Kidney epithelial cell (primary cell): ENCODE results near the gene SLC13A2. TPM values are rescaled to one million over a fixed set of nuclear protein-coding genes. Genes with fewer than 3 reads are reported as not detected.
"Not testable (repeated sequence)": the region's sequence is repeated elsewhere in the genome, so short reads cannot be mapped to it uniquely, and the experiment has no call there.

Source experiments
- DNase-seq: peaks from one replicate; pipeline ENCODE4 v3.0.0-alpha.2; 2010; ENCODE audit warnings: low read depth
- H3K27me3 ChIP-seq: 2 replicates; pipeline ENCODE4 v1.6.0; 2011; ENCODE audit warnings: low read length; ENCODE audit not compliant: control insufficient read depth, insufficient read depth
- H3K36me3 ChIP-seq: 2 replicates; pipeline ENCODE4 v1.5.1; 2011; ENCODE audit warnings: low read length; ENCODE audit not compliant: control insufficient read depth, insufficient read depth
- H3K4me3 ChIP-seq: 2 replicates; pipeline ENCODE4 v1.5.1; 2011; ENCODE audit warnings: low read depth, mild to moderate bottlenecking, control low read depth, low read length
- CTCF ChIP-seq: IDR thresholded peaks from 2 replicates; pipeline ENCODE4 v1.5.1; 2011; ENCODE audit warnings: mild to moderate bottlenecking, moderate library complexity, low read length, control low read depth, inconsistent platforms; ENCODE audit not compliant: insufficient read depth, poor library complexity, severe bottlenecking
- total RNA-seq: library from RNA; depleted of rRNA; stranded (reverse); fragments of >200 nt; gene quantifications from 2 replicates; pipeline ENCODE4 v1.2.3, GENCODE V29; 2015

SLC13A2 gene
- total RNA-seq, 1 donor from 2014 or later = not detected

- peaks cover 12% of the 10 kb centered on the region for H3K27me3 ChIP-seq
- no peak overlapping the region for H3K4me3 ChIP-seq
- no peak for TF ChIP-seq CTCF
- H3K36me3 ChIP-seq = no peaks in the 10 kb centered on the region
- no peak for DNase-seq
These were observed 47.2 kb downstream of the SLC13A2 start for GRCh38 chr17:28520687-28521086.

- no peak for DNase-seq
- Histone ChIP-seq H3K36me3 (no peaks in the 10 kb centered on the region), H3K4me3 (no peak overlapping the region), H3K27me3 (peaks cover 12% of the 10 kb centered on the region)
- no peak for TF ChIP-seq CTCF
These were observed 48.1 kb downstream of the SLC13A2 start for GRCh38 chr17:28521311-28522085.

- H3K36me3 ChIP-seq, DNase-seq, H3K4me3 ChIP-seq: not testable (repeated sequence)
- peaks cover 12% of the 10 kb centered on the region for H3K27me3 ChIP-seq
These were observed 48.8 kb downstream of the SLC13A2 start for GRCh38 chr17:28522281-28522680.

- peaks cover 10% of the 10 kb centered on the region for H3K27me3 ChIP-seq
- TF ChIP-seq CTCF = no peak
- H3K4me3 ChIP-seq = no peak overlapping the region
- H3K36me3 ChIP-seq = no peaks in the 10 kb centered on the region
- no peak for DNase-seq
These were observed 49.7 kb downstream of the SLC13A2 start for GRCh38 chr17:28523186-28523585.

GRCh38 chr17:28523876-28524275 lies 50.4 kb downstream of the SLC13A2 start:
- DNase-seq = no peak
- no peak for TF ChIP-seq CTCF
- Histone ChIP-seq H3K27me3 (peaks cover 10% of the 10 kb centered on the region), H3K36me3 (no peaks in the 10 kb centered on the region), H3K4me3 (no peak overlapping the region)

GRCh38 chr17:28524476-28525424 lies 51.3 kb downstream of the SLC13A2 start:
- Histone ChIP-seq H3K4me3 (no peak overlapping the region), H3K27me3 (peaks cover 10% of the 10 kb centered on the region), H3K36me3 (no peaks in the 10 kb centered on the region)
- peak; percentile 58 for DNase-seq
- TF ChIP-seq CTCF = no peak
